PC-3 (cell line): ENCODE data around the gene C11orf21. TPM values are rescaled to one million over a fixed set of nuclear protein-coding genes. Genes with fewer than 3 reads are reported as not detected.

Experiments
- ATAC-seq: fragments of 200-7000 bp; cut with Tn5 transposase; 2 replicates; pipeline ENCODE4 v1.9.1; 2020; ENCODE audit warnings: mild to moderate bottlenecking, moderate library complexity
- BruUV-seq: library from RNA; stranded (reverse); fragments of 400-500 nt; replicated peaks from 2 replicates; lab custom pipeline; 2021; lab: Mats Ljungman, UMichigan
- CTCF ChIA-PET: fragments of 300-600 bp; sonication (Branson Sonifier 250); formaldehyde crosslinking; loops from one replicate; lab custom pipeline; 2022; ENCODE audit warnings: antibody characterized with exemption; lab: Charles Lee
- POLR2A ChIA-PET: fragments of 300-600 bp; sonication (Branson Sonifier 250); formaldehyde crosslinking; loops from one replicate; lab custom pipeline; 2022; ENCODE audit warnings: antibody characterized with exemption; ENCODE audit not compliant: unreplicated experiment; lab: Charles Lee
- DNase-seq: peaks from one replicate; pipeline ENCODE4 v3.0.0-alpha.2; 2015
- H2AFZ ChIP-seq: fragments of 300-600 bp; sonication (generic); 2 replicates; pipeline ENCODE4 v1.6.0; 2016; ENCODE audit warnings: antibody characterized with exemption, low read length
- H3F3A ChIP-seq: fragments of 300-600 bp; sonication (generic); one replicate; pipeline ENCODE4 v1.6.0; 2017; ENCODE audit warnings: antibody characterized with exemption, low read length, control low read depth, mild to moderate bottlenecking; ENCODE audit not compliant: unreplicated experiment
- H3K27ac ChIP-seq: fragments of 300-600 bp; sonication (generic); 2 replicates; pipeline ENCODE4 v1.5.1; 2016; ENCODE audit warnings: mild to moderate bottlenecking, low read length
- H3K27me3 ChIP-seq: fragments of 300-600 bp; sonication (generic); 2 replicates; pipeline ENCODE4 v1.6.1; 2016; ENCODE audit warnings: low read length, mixed read lengths
- H3K36me3 ChIP-seq: fragments of 300-600 bp; sonication (generic); 2 replicates; pipeline ENCODE4 v1.6.1; 2016; ENCODE audit warnings: low read depth, mixed run types, low read length, mixed read lengths
- H3K4me1 ChIP-seq: fragments of 300-600 bp; sonication (generic); 2 replicates; pipeline ENCODE4 v1.5.1; 2016; ENCODE audit warnings: low read length; ENCODE audit not compliant: insufficient read depth
- H3K4me2 ChIP-seq: fragments of 300-600 bp; sonication (generic); 2 replicates; pipeline ENCODE4 v1.6.0; 2016; ENCODE audit warnings: low read length
- H3K4me3 ChIP-seq: fragments of 300-600 bp; sonication (generic); 2 replicates; pipeline ENCODE4 v1.5.1; 2016; ENCODE audit warnings: mild to moderate bottlenecking, low read length, mixed read lengths
- H3K79me2 ChIP-seq: fragments of 300-600 bp; sonication (generic); 2 replicates; pipeline ENCODE4 v1.6.1; 2017; ENCODE audit warnings: low read length, mixed read lengths
- H3K9ac ChIP-seq: fragments of 300-600 bp; sonication (generic); 2 replicates; pipeline ENCODE4 v1.6.0; 2016; ENCODE audit warnings: mild to moderate bottlenecking, low read length
- H3K9me2 ChIP-seq: fragments of 300-600 bp; sonication (generic); replicated peaks from 2 replicates; pipeline ENCODE4 v1.6.1; 2016; ENCODE audit warnings: mixed run types, low read length, mixed read lengths
- H3K9me3 ChIP-seq: fragments of 300-600 bp; sonication (generic); 2 replicates; pipeline ENCODE4 v1.6.1; 2016; ENCODE audit warnings: low read length, mixed read lengths
- H4K20me1 ChIP-seq: fragments of 300-600 bp; sonication (generic); 2 replicates; pipeline ENCODE4 v1.6.1; 2016; ENCODE audit warnings: low read length, mixed read lengths
- EZH2 ChIP-seq: fragments of 300-600 bp; sonication (generic); IDR thresholded peaks from one replicate; pipeline ENCODE4 v1.6.1; 2017; ENCODE audit warnings: antibody characterized with exemption, mild to moderate bottlenecking, low read length; ENCODE audit not compliant: unreplicated experiment
- EZH2phosphoT487 ChIP-seq: fragments of 300-600 bp; sonication (generic); IDR thresholded peaks from 2 replicates; pipeline ENCODE4 v1.6.1; 2018; ENCODE audit warnings: mild to moderate bottlenecking, antibody characterized with exemption, low read length, borderline replicate concordance
- intact Hi-C: fragments of 100-400 bp; cut with micrococcal nuclease; formaldehyde crosslinking; loops from 2 replicates; pipeline ENCODE4 v1.9.0; 2023
- total RNA-seq: library from RNA; depleted of rRNA; stranded (reverse); fragments of >200 nt; gene quantifications from 2 replicates; pipeline ENCODE4 v1.2.3, GENCODE V29; 2014
- TF ChIP-seq, protein P1 (sequence below): fragments of 300-600 bp; sonication (generic); conservative IDR thresholded peaks from 2 replicates; pipeline ENCODE4 v1.5.1; 2017; ENCODE audit warnings: antibody characterized with exemption, low read depth, mild to moderate bottlenecking, low read length

C11orf21 gene
- total RNA-seq, 1 experiment from 2014 or later, result not detected

DNA sequence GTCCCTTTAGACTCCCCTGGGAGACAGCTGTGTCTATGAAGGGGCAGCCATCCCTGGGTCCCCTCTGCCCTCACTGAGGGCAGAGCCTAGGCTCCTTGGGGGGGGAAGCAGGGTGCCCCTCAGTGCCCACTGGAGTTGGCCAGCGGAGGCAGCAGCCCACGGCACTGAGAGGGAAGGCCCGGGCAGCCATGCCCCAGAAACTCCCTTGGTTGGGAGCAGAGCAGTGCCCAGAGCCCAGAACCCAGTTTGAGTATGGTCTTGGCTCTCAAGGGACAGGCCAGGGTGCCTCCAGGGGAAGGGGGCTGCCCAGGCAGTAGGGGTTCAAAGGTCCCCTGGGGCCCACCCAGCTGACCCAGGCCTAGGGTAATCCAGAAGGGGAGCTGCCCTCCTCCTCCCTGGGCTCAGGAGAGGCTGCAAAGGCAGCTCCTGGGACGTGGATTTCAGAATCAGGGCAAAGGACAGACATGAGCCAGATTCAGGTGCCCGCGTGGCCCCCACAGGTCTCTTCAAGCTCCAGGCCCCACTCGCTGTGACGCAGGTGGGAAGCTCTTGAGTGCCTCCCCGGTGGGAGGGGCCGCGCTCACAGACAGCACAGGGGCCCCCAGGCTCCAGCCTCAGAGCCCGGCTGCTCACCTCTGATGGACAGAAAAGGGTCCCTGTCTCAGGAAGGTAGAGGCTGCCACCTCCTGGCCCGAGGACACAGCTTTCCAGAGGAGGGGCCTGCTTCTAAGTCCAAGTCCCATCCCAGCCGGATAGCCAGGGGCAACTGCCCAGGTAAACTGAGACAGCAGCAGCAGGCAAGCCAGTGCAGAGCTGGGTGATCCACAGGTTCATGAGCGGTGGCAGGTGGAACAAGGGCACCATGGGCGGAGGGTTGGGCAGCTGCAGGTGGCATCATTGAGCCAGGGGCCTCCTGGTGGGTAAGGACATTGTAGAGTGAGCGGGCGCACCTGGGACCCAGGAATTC is 2.6 kb downstream of the C11orf21 start:
- H3K36me3 ChIP-seq, result no peaks in the 10 kb centered on the region
- H3K4me2 ChIP-seq, result no peak overlapping the region
- no peaks in the 10 kb centered on the region for H4K20me1 ChIP-seq
- no peak overlapping the region for H3K27ac ChIP-seq
- peak; percentile 70 for DNase-seq
- no peak overlapping the region for H2AFZ ChIP-seq
- intact Hi-C loops, result loop anchor here (1.0 kb wide), 1 partner anchor 102 kb away; no protein-coding TSS in a partner anchor
- H3K4me3 ChIP-seq, result no peak overlapping the region
- H3F3A ChIP-seq, result no peaks in the 10 kb centered on the region
- no peaks in the 10 kb centered on the region for H3K27me3 ChIP-seq
- POLR2A ChIA-PET, result no interaction called here
- ATAC-seq, result peak; percentile 73
- H3K79me2 ChIP-seq, result no peaks in the 10 kb centered on the region
- no peak overlapping the region for H3K9ac ChIP-seq
- H3K9me2 ChIP-seq, result no peaks in the 10 kb centered on the region
- TF ChIP-seq, protein P1, sequence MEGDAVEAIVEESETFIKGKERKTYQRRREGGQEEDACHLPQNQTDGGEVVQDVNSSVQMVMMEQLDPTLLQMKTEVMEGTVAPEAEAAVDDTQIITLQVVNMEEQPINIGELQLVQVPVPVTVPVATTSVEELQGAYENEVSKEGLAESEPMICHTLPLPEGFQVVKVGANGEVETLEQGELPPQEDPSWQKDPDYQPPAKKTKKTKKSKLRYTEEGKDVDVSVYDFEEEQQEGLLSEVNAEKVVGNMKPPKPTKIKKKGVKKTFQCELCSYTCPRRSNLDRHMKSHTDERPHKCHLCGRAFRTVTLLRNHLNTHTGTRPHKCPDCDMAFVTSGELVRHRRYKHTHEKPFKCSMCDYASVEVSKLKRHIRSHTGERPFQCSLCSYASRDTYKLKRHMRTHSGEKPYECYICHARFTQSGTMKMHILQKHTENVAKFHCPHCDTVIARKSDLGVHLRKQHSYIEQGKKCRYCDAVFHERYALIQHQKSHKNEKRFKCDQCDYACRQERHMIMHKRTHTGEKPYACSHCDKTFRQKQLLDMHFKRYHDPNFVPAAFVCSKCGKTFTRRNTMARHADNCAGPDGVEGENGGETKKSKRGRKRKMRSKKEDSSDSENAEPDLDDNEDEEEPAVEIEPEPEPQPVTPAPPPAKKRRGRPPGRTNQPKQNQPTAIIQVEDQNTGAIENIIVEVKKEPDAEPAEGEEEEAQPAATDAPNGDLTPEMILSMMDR, result peak; percentile 76
- TF ChIP-seq EZH2phosphoT487, result no peak
- no TSS peak for BruUV-seq
- no peaks in the 10 kb centered on the region for H3K4me1 ChIP-seq
- CTCF ChIA-PET, result interaction anchor here (0.5 kb wide), 1 partner anchor 11 kb away, joined by 3 read pairs; no protein-coding TSS in a partner anchor
- H3K9me3 ChIP-seq, result no peaks in the 10 kb centered on the region

DNA sequence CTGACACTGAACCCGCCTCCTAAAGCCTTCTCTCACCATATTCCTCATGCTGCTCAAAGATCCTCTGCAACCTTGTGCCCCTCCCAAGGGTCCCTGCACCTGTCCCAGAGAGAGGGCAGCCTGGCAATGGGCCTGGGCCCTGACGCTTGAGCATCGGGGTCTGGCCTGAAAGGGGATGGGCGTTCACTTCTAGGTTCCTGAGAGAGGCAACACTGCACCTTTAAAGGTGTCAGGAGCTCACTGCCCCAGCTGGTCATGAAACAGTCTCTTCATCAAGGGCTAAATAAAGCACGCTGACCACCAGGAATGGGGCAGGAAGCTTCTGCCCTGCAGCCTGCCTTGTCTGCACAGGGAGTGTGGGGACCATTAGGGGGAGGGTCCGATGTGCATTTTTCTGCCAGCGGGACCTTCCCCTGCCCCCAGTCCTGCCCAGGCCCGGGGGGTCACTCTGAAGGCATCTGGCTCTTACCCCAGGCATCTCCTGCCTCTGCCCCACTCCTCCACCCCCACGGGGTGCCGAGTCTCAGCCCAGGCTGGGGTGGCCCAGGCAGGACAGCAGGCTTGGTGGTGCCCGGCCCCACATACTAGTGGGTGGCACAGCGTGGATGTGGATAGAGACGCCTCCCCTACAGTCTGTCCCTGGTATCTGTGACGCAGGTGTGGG is 3.5 kb downstream of the C11orf21 start:
- Histone ChIP-seq H3K4me3 (no peak overlapping the region), H3K79me2 (no peaks in the 10 kb centered on the region), H3K9ac (no peak overlapping the region), H3K4me2 (no peak overlapping the region), H2AFZ (no peak overlapping the region), H3K27me3 (no peaks in the 10 kb centered on the region), H3K9me2 (no peaks in the 10 kb centered on the region), H3K27ac (no peak overlapping the region), H3K4me1 (no peaks in the 10 kb centered on the region), H3K9me3 (no peaks in the 10 kb centered on the region), H3K36me3 (no peaks in the 10 kb centered on the region), H4K20me1 (no peaks in the 10 kb centered on the region), H3F3A (no peaks in the 10 kb centered on the region)
- ATAC-seq (no peak), DNase-seq (no peak)
- POLR2A ChIA-PET, result no interaction called here
- no TSS peak for BruUV-seq
- intact Hi-C loops, result no loop called here
- TF ChIP-seq EZH2, result no peak
- TF ChIP-seq, protein P1, result no peak
- CTCF ChIA-PET, result interaction anchor here (0.5 kb wide), 1 partner anchor 11 kb away, joined by 3 read pairs; no protein-coding TSS in a partner anchor
